ENCODE measurements around the gene ZNF534. TPM values are rescaled to one million over a fixed set of nuclear protein-coding genes. Genes with fewer than 3 reads are reported as not detected.
"Not testable (repeated sequence)": the region's sequence is repeated elsewhere in the genome, so short reads cannot be mapped to it uniquely, and the experiment has no call there.

ZNF534 gene
- total RNA-seq, 4 donors from 2014 or later = 0.12 to 0.18 TPM; not detected in 2

- DNase-seq (peak; percentile 19 to 35), ATAC-seq (no peak)
- in situ Hi-C loops (cut with MboI; ENCODE audit: low sequenced_read_pairs in 4 of 4) (no loop called here), intact Hi-C loops (cut with DNase I; ENCODE audit: low total_unique reads) (no loop called here)
- Histone ChIP-seq H3K4me3 (peak within 1 kb of the TSS; percentile 59 to 64 (median 62)), H3K27me3 (no peaks in the 10 kb centered on the region), H3K36me3 (peaks cover 3 to 21% of the 10 kb centered on the region in 2 donors), H3K9me3 (peaks cover 0 to 18% (median 5%) of the 10 kb centered on the region in 3 donors), H3K27ac (no peak within 1 kb of the TSS), H3K4me1 (peaks cover 6 to 7% of the 10 kb centered on the region in 2 donors)
- no peak for TF ChIP-seq CTCF (IDR thresholded peaks at IDR 0.05 in 4 of 5, conservative IDR thresholded peaks at IDR 0.05 in 1 of 5)
Observed at GRCh38 chr19:52453324-52454094, 24.6 kb downstream of the ZNF534 start, which contains the start of gene ZNF578. Gene ZNF578 (plus strand): TSS chr19:52453553. CDS start chr19:52501846, 48,293 bp downstream.

DNA sequence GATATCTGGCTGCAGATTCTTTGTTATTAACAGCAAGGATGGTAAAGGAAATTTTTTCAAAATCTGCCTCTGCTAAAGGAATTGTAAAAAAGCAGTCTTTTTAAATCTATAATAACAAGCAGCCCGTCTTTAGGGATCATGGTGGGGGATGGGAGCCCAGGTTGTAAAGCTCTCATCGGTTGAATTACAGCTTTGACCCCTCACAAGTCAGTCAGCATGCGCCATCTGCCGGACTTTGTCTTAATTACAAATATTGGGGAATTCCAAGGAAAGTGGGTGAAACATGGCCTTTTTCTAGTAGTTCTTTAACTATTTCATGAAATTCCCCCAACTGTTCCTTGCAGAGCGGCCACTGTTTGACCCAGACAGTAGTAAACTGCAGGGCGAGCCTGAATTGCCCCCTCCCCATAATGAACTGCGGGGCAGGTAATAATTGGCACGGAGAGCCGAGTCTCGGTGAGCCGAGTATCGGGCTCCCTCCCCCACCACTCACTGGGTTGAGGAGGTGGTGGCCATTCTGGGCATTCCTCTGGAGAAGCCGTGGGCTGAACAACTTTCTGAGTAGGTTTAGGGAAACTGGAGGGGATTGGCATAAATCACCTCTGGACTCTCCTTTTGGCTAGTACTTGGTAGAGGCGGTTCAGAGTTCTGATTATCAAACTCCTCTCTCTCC, 36.0 kb downstream of the ZNF534 start:
- ATAC-seq = no peak
- peaks cover 0 to 22% (median 18%) of the 10 kb centered on the region in 3 donors for H3K9me3 ChIP-seq
- H3K36me3 ChIP-seq = peaks cover 0 to 3% of the 10 kb centered on the region in 2 donors
- in situ Hi-C loops (cut with MboI; ENCODE audit: low sequenced_read_pairs in 4 of 4) = no loop called here
- no peaks in the 10 kb centered on the region for H3K4me1 ChIP-seq
- TF ChIP-seq POLR2A (IDR thresholded peaks at IDR 0.05) = no peak
- no peak for TF ChIP-seq CTCF (IDR thresholded peaks at IDR 0.05 in 4 of 5, conservative IDR thresholded peaks at IDR 0.05 in 1 of 5)
- H3K4me3 ChIP-seq = no peak overlapping the region
- intact Hi-C loops (cut with DNase I; ENCODE audit: low total_unique reads) = no loop called here
- no peak for DNase-seq
- no peak overlapping the region for H3K27ac ChIP-seq
- H3K27me3 ChIP-seq = no peaks in the 10 kb centered on the region

GRCh38 chr19:52473655-52474350, 44.9 kb downstream of the ZNF534 start:
- Histone ChIP-seq H3K4me1 (no peaks in the 10 kb centered on the region), H3K27me3 (no peaks in the 10 kb centered on the region), H3K9me3 (peaks cover 17 to 93% (median 69%) of the 10 kb centered on the region in 3 donors), H3K4me3 (no peak overlapping the region), H3K27ac (no peak overlapping the region), H3K36me3 (peaks cover 0 to 6% of the 10 kb centered on the region in 2 donors)
- intact Hi-C loops (cut with DNase I; ENCODE audit: low total_unique reads) (no loop called here), in situ Hi-C loops (cut with MboI; ENCODE audit: low sequenced_read_pairs in 4 of 4) (no loop called here)
- TF ChIP-seq POLR2A (IDR thresholded peaks at IDR 0.05) = no peak
- TF ChIP-seq CTCF (IDR thresholded peaks at IDR 0.05 in 4 of 5, conservative IDR thresholded peaks at IDR 0.05 in 1 of 5) = no peak
- ATAC-seq (no peak), DNase-seq (no peak)

DNA sequence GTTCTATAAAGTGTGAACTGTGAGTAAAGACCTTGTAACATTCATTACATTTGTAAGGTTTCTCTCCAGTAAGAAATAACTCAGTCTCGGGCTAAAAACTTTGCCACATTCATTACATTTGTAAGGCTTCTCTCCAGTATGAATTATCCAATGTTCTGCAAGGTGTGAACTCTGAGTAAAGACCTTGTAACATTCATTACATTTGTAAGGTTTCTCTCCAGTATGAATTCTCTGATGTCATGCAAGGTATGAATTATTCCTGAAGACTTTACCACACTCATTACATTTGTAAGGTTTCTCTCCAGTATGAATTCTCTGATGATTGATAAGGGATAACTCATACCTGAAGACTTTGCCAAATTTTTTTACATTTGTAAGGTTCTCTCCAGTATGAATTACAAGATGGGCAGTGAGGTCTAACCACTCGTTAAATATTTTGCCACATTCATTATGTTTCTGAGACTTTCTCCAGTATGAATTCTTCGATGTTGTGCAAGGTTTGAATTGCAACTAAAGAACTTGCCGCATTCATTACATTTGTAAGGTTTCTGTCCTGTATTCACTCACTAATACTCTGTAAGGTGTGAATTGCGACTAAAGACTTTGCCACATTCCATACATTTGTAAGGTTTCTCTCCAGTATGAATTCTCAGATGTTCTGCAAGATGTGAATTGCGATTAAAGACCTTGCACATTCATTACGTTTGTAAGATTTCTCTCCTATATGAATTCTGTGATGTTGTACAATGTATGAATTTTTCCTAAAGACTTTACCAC, 45.6 kb downstream of the ZNF534 start:
- intact Hi-C loops (cut with DNase I; ENCODE audit: low total_unique reads) = no loop called here
- TF ChIP-seq CTCF (IDR thresholded peaks at IDR 0.05 in 4 of 5, conservative IDR thresholded peaks at IDR 0.05 in 1 of 5) (no peak), POLR2A (IDR thresholded peaks at IDR 0.05) (no peak)

DNA sequence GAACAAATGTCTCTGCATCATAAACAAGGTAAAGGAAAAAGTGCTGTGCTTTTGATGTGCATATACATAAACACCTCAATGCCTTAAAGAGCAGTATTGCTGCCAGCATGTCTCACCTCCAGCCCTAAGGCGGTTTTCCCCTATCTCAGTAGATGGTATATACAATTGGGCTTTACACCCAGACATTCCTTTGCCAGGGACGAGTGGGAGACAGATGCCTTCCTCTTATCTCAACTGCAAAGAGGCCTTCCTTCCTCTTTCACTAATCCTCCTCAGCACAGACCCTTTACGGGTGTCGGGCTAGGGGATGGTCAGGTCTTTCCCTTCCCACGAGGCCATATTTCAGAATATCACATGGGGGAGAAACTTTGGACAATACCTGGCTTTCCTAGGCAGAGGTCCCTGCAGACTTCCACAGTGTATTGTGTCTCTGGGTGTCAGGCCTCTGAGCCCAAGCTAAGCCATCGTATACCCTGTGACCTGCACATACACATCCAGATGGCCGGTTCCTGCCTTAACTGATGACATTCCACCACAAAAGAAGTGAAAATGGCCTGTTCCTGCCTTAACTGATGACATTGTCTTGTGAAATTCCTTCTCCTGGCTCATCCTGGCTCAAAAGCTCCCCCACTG, 55.3 kb downstream of the ZNF534 start:
- not testable (repeated sequence) for ATAC-seq

More for the DNA sequence above, 45.6 kb downstream of the ZNF534 start:
- Histone ChIP-seq H3K4me3 (peak overlapping the region in 1 of 4 donors; percentile 10), H3K4me1 (no peaks in the 10 kb centered on the region), H3K27ac (no peak overlapping the region), H3K36me3 (peaks cover 0 to 6% of the 10 kb centered on the region in 2 donors), H3K9me3 (peaks cover 17 to 87% (median 71%) of the 10 kb centered on the region in 3 donors), H3K27me3 (no peaks in the 10 kb centered on the region)
- in situ Hi-C loops (cut with MboI; ENCODE audit: low sequenced_read_pairs in 4 of 4) = no loop called here
- DNase-seq = no peak
- ATAC-seq = no peak

GRCh38 chr19:52485064-52485463, 56.1 kb downstream of the ZNF534 start:
- ATAC-seq = not testable (repeated sequence)

More for the DNA sequence above, 55.3 kb downstream of the ZNF534 start:
- in situ Hi-C loops (cut with MboI; ENCODE audit: low sequenced_read_pairs in 4 of 4); H3K4me3 ChIP-seq; H3K27me3 ChIP-seq; H3K4me1 ChIP-seq; H3K27ac ChIP-seq; intact Hi-C loops (cut with DNase I; ENCODE audit: low total_unique reads); H3K36me3 ChIP-seq; DNase-seq: not testable (repeated sequence)
- H3K9me3 ChIP-seq = peaks cover 3 to 22% (median 11%) of the 10 kb centered on the region in 3 donors

More at GRCh38 chr19:52485064-52485463, 56.1 kb downstream of the ZNF534 start:
- DNase-seq; H3K27ac ChIP-seq; H3K4me1 ChIP-seq; intact Hi-C loops (cut with DNase I; ENCODE audit: low total_unique reads); H3K4me3 ChIP-seq; in situ Hi-C loops (cut with MboI; ENCODE audit: low sequenced_read_pairs in 4 of 4); H3K36me3 ChIP-seq; H3K27me3 ChIP-seq: not testable (repeated sequence)
- peaks cover 3 to 22% (median 8%) of the 10 kb centered on the region in 3 donors for H3K9me3 ChIP-seq

Data from gastrocnemius medialis (tissue), 4 donors.